OCI-LY1 (cell line): ENCODE measurements around the gene NCAM1.

ENCODE experiments used
- H2AFZ ChIP-seq: fragments of 200-600 bp; sonication (generic), shearing (Covaris generic); 2 replicates; pipeline ENCODE4 v1.6.0; 2014; ENCODE audit warnings: antibody characterized with exemption, mild to moderate bottlenecking, low read length
- H3F3A ChIP-seq: fragments of 200-600 bp; sonication (generic), shearing (Covaris generic); 2 replicates; pipeline ENCODE4 v1.6.0; 2014; ENCODE audit warnings: mild to moderate bottlenecking, antibody characterized with exemption, low read length, moderate library complexity; ENCODE audit not compliant: insufficient read depth
- H3K27ac ChIP-seq: fragments of 200-600 bp; sonication (generic); 2 replicates; pipeline ENCODE4 v1.5.1; 2014; ENCODE audit warnings: low read length, mixed run types, mild to moderate bottlenecking, low read depth; ENCODE audit not compliant: poor library complexity, severe bottlenecking
- H3K27me3 ChIP-seq: fragments of 200-600 bp; sonication (generic); 2 replicates; pipeline ENCODE4 v1.6.0; 2014; ENCODE audit warnings: antibody characterized with exemption, mild to moderate bottlenecking, low read length, moderate library complexity; ENCODE audit not compliant: insufficient read depth
- H3K36me3 ChIP-seq: fragments of 200-600 bp; sonication (generic); 2 replicates; pipeline ENCODE4 v1.6.1; 2014; ENCODE audit warnings: mild to moderate bottlenecking, antibody characterized with exemption, low read length, moderate library complexity, mixed read lengths; ENCODE audit not compliant: insufficient read depth
- H3K4me1 ChIP-seq: fragments of 200-600 bp; sonication (generic); 2 replicates; pipeline ENCODE4 v1.5.1; 2014; ENCODE audit warnings: mild to moderate bottlenecking, low read length, moderate library complexity; ENCODE audit not compliant: insufficient read depth, severe bottlenecking
- H3K4me2 ChIP-seq: fragments of 200-600 bp; sonication (generic), shearing (Covaris generic); 2 replicates; pipeline ENCODE4 v1.6.1; 2014; ENCODE audit warnings: low read length
- H3K4me3 ChIP-seq: fragments of 200-600 bp; sonication (generic); 2 replicates; pipeline ENCODE4 v1.5.1; 2014; ENCODE audit warnings: low read length, low read depth, mild to moderate bottlenecking, mixed read lengths; ENCODE audit not compliant: poor library complexity, severe bottlenecking
- H3K79me2 ChIP-seq: fragments of 200-600 bp; shearing (Covaris generic); 2 replicates; pipeline ENCODE4 v1.6.1; 2016; ENCODE audit warnings: mixed run types, low read length, mixed read lengths; ENCODE audit not compliant: insufficient read depth
- H3K9ac ChIP-seq: fragments of 200-600 bp; sonication (generic), shearing (Covaris generic); 2 replicates; pipeline ENCODE4 v1.6.1; 2014; ENCODE audit warnings: mild to moderate bottlenecking, low read length, mixed read lengths
- H3K9me2 ChIP-seq: fragments of 200-600 bp; sonication (generic), shearing (Covaris generic); 2 replicates; pipeline ENCODE4 v1.6.1; 2014; ENCODE audit warnings: low read depth, mild to moderate bottlenecking, low read length, mixed read lengths
- H3K9me3 ChIP-seq: fragments of 200-600 bp; shearing (Covaris generic); 2 replicates; pipeline ENCODE4 v1.6.1; 2014; ENCODE audit warnings: low read length, mixed read lengths
- H4K20me1 ChIP-seq: fragments of 200-600 bp; sonication (generic), shearing (Covaris generic); 2 replicates; pipeline ENCODE4 v1.6.0; 2016; ENCODE audit warnings: mild to moderate bottlenecking, low read length; ENCODE audit not compliant: insufficient read depth
- CTCF ChIP-seq: fragments of 200-600 bp; sonication (generic), shearing (Covaris generic); IDR thresholded peaks from 2 replicates; pipeline ENCODE4 v1.5.1; 2017; ENCODE audit warnings: mild to moderate bottlenecking, antibody characterized with exemption, low read length, moderate library complexity, mixed read lengths
- EZH2 ChIP-seq: fragments of 200-600 bp; sonication (generic), shearing (Covaris generic); IDR thresholded peaks from 2 replicates; pipeline ENCODE4 v1.8.0; 2017; ENCODE audit warnings: borderline replicate concordance, mixed run types, mild to moderate bottlenecking, antibody characterized with exemption, low read length, moderate library complexity, mixed read lengths

The NCAM1 gene

GRCh38 chr11:113286009-113286408 lies 324.8 kb downstream of the NCAM1 start:
- Histone ChIP-seq H2AFZ (no peak overlapping the region), H3K4me2 (no peak overlapping the region), H3K4me1 (no peaks in the 10 kb centered on the region), H3K36me3 (no peaks in the 10 kb centered on the region), H3K79me2 (no peaks in the 10 kb centered on the region), H3K4me3 (no peak overlapping the region), H3K9me3 (no peaks in the 10 kb centered on the region), H3K9me2 (no peaks in the 10 kb centered on the region), H3K9ac (no peak overlapping the region), H3F3A (no peaks in the 10 kb centered on the region), H3K27me3 (no peaks in the 10 kb centered on the region), H3K27ac (no peak overlapping the region), H4K20me1 (no peaks in the 10 kb centered on the region)
- no peak for TF ChIP-seq CTCF

- Histone ChIP-seq H4K20me1 (no peaks in the 10 kb centered on the region), H3K4me2 (no peak overlapping the region), H3K4me1 (no peaks in the 10 kb centered on the region), H3K9me2 (no peaks in the 10 kb centered on the region), H3F3A (no peaks in the 10 kb centered on the region), H3K4me3 (no peak overlapping the region), H3K27me3 (no peaks in the 10 kb centered on the region), H3K9ac (no peak overlapping the region), H3K79me2 (no peaks in the 10 kb centered on the region), H3K9me3 (no peaks in the 10 kb centered on the region), H3K27ac (no peak overlapping the region), H2AFZ (no peak overlapping the region), H3K36me3 (no peaks in the 10 kb centered on the region)
- no peak for TF ChIP-seq CTCF
- TF ChIP-seq EZH2, result no peak
Observed at GRCh38 chr11:113286509-113287497, 325.6 kb downstream of the NCAM1 start.

GRCh38 chr11:113287801-113288200 lies 326.6 kb downstream of the NCAM1 start:
- no peak overlapping the region for H3K27ac ChIP-seq
- H3K27me3 ChIP-seq, result no peaks in the 10 kb centered on the region
- H3K79me2 ChIP-seq, result no peaks in the 10 kb centered on the region
- no peaks in the 10 kb centered on the region for H3K9me3 ChIP-seq
- no peaks in the 10 kb centered on the region for H3K9me2 ChIP-seq
- H3K4me3 ChIP-seq, result no peak overlapping the region
- no peaks in the 10 kb centered on the region for H3K4me1 ChIP-seq
- H3K4me2 ChIP-seq, result no peak overlapping the region
- no peak overlapping the region for H3K9ac ChIP-seq
- TF ChIP-seq CTCF, result no peak
- TF ChIP-seq EZH2, result no peak
- no peak overlapping the region for H2AFZ ChIP-seq
- H4K20me1 ChIP-seq, result no peaks in the 10 kb centered on the region
- H3K36me3 ChIP-seq, result no peaks in the 10 kb centered on the region
- no peaks in the 10 kb centered on the region for H3F3A ChIP-seq
